ENCODE data around the gene MUC13. TPM values are rescaled to one million over a fixed set of nuclear protein-coding genes. Genes with fewer than 3 reads are reported as not detected.

Gene MUC13
- total RNA-seq, 1 donor from 2014 or later = not detected

DNA sequence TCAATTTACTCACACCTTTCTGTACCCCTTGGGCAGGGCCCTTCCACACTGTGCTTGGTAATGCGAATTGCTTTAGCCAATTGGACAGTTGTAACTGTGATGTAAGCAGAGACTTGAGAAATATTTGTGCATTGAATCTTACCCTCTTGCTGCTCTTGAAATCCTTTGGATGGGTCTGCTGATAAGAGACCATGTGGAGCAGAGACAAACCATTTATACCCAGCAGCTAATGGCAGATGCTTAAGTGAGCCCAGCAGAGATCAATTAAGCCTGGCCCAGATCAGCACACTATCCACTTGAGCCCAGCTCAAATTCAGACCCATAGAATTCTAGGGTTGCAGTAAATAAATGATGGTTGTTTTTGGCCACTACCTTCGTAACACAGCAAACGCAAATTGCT is 19.3 kb downstream of the MUC13 start:
- Histone ChIP-seq H2AFZ (replicated peaks) (no peak overlapping the region), H3K27ac (no peak overlapping the region), H3K9me3 (ENCODE audit: low read depth) (no peaks in the 10 kb centered on the region), H3K79me2 (ENCODE audit: low read depth) (no peaks in the 10 kb centered on the region), H3K4me2 (no peak overlapping the region), H3K4me1 (no peaks in the 10 kb centered on the region), H3K27me3 (no peaks in the 10 kb centered on the region), H4K20me1 (ENCODE audit: low read depth) (no peaks in the 10 kb centered on the region), H3K4me3 (no peak overlapping the region), H3K36me3 (no peaks in the 10 kb centered on the region), H3F3A (ENCODE audit: low read depth) (no peaks in the 10 kb centered on the region), H3K9ac (no peak overlapping the region)
- no peak overlapping the region for H3K4me3 Mint-ChIP-seq
- TF ChIP-seq EZH2 (IDR thresholded peaks at IDR 0.05) = no peak
- no peak for TF ChIP-seq EZH2phosphoT487 (IDR thresholded peaks at IDR 0.05)
- TF ChIP-seq, protein P1, sequence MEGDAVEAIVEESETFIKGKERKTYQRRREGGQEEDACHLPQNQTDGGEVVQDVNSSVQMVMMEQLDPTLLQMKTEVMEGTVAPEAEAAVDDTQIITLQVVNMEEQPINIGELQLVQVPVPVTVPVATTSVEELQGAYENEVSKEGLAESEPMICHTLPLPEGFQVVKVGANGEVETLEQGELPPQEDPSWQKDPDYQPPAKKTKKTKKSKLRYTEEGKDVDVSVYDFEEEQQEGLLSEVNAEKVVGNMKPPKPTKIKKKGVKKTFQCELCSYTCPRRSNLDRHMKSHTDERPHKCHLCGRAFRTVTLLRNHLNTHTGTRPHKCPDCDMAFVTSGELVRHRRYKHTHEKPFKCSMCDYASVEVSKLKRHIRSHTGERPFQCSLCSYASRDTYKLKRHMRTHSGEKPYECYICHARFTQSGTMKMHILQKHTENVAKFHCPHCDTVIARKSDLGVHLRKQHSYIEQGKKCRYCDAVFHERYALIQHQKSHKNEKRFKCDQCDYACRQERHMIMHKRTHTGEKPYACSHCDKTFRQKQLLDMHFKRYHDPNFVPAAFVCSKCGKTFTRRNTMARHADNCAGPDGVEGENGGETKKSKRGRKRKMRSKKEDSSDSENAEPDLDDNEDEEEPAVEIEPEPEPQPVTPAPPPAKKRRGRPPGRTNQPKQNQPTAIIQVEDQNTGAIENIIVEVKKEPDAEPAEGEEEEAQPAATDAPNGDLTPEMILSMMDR (IDR thresholded peaks at IDR 0.05) = no peak
- H3K36me3 Mint-ChIP-seq = no peaks in the 10 kb centered on the region
- no peak overlapping the region for H3K27ac Mint-ChIP-seq
- H3K4me1 Mint-ChIP-seq = peaks cover 6% of the 10 kb centered on the region
- no peak for DNase-seq (ENCODE audit: low spot score)
- no peaks in the 10 kb centered on the region for H3K9me3 Mint-ChIP-seq
- peaks cover 5% of the 10 kb centered on the region for H3K27me3 Mint-ChIP-seq (ENCODE audit: insufficient read depth, low read depth)

DNA sequence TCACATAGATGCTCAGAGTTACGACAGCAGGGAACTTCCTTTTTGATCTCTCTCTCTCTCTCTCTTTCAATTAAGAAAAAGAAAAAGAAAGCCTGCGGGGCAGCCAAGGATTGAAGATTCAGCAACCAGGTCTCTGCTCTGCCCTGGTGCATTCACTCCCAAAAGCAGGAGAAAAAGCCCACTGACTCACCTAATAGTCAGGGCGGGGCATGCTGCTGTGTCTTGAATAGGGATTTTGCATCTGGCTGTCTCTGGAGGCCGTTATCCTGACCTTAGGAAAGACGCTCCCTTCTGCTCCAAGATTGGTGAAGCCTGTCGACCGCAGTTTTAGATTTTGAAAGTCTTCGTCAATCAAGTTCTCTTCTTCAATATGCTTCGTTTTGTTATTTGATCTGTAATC is 26.6 kb downstream of the MUC13 start:
- H2AFZ ChIP-seq (replicated peaks) = no peak overlapping the region
- no peak for TF ChIP-seq EZH2 (IDR thresholded peaks at IDR 0.05)
- TF ChIP-seq EZH2phosphoT487 (IDR thresholded peaks at IDR 0.05) = no peak
- TF ChIP-seq, protein P1 (IDR thresholded peaks at IDR 0.05) = no peak
- H3K9ac ChIP-seq = no peak overlapping the region
- DNase-seq (ENCODE audit: low spot score) = peak; percentile 64
- no peaks in the 10 kb centered on the region for H3K36me3 ChIP-seq
- H3K4me1 ChIP-seq = peaks cover 12% of the 10 kb centered on the region
- H3K9me3 ChIP-seq (ENCODE audit: low read depth) = no peaks in the 10 kb centered on the region
- Mint-ChIP-seq H3K4me3 (no peak overlapping the region), H3K36me3 (no peaks in the 10 kb centered on the region), H3K4me1 (peaks cover 10% of the 10 kb centered on the region), H3K27ac (no peak overlapping the region), H3K9me3 (no peaks in the 10 kb centered on the region), H3K27me3 (ENCODE audit: insufficient read depth, low read depth) (peaks cover 2% of the 10 kb centered on the region)
- H3K27ac ChIP-seq = no peak overlapping the region
- no peak overlapping the region for H3K4me3 ChIP-seq
- peaks cover 27% of the 10 kb centered on the region for H3F3A ChIP-seq (ENCODE audit: low read depth)
- peak overlapping the region; percentile 58 for H3K4me2 ChIP-seq
- H3K27me3 ChIP-seq = no peaks in the 10 kb centered on the region
- H3K79me2 ChIP-seq (ENCODE audit: low read depth) = no peaks in the 10 kb centered on the region
- H4K20me1 ChIP-seq (ENCODE audit: low read depth) = no peaks in the 10 kb centered on the region

DNA sequence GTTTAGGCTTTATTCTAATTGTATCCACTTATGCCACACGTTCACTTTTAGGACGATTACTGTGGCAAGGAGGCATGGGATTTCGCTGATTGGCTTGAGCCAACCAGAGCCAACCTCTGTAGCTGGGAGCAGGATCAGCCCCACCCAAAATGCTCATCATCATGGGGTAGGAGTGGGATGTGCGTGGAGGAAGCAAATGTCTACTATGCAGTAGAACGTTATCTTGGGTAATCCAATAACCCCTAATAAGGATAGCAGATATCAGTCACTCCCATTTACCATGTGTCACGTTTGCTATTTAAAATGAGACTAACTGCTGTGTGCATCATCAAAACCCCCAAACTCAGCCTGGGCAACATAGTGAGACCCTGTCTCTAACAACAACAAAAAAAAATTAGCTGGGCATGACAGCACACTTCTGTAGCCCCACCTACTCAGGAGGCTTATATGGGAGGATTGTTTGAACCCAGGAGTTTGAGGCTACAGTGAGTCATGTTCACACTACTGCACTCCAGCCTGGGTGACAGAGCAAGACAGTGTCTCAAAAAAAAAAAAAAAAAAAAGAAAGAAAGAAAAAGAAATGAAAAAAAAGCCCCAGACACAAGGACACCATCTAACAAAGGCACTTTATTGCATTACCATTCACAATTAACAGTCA is 29.6 kb downstream of the MUC13 start:
- no peak for DNase-seq (ENCODE audit: low spot score)
- H3K4me3 Mint-ChIP-seq = no peak overlapping the region
- H3K79me2 ChIP-seq (ENCODE audit: low read depth) = no peaks in the 10 kb centered on the region
- H3K36me3 ChIP-seq = no peaks in the 10 kb centered on the region
- H3K9me3 Mint-ChIP-seq = no peaks in the 10 kb centered on the region
- H2AFZ ChIP-seq (replicated peaks) = no peak overlapping the region
- no peaks in the 10 kb centered on the region for H3K27me3 ChIP-seq
- H3F3A ChIP-seq (ENCODE audit: low read depth) = peaks cover 27% of the 10 kb centered on the region
- H3K4me2 ChIP-seq = no peak overlapping the region
- peaks cover 12% of the 10 kb centered on the region for H3K4me1 ChIP-seq
- no peak overlapping the region for H3K9ac ChIP-seq
- peaks cover 2% of the 10 kb centered on the region for H3K27me3 Mint-ChIP-seq (ENCODE audit: insufficient read depth, low read depth)
- H3K4me1 Mint-ChIP-seq = peaks cover 10% of the 10 kb centered on the region
- H3K9me3 ChIP-seq (ENCODE audit: low read depth) = no peaks in the 10 kb centered on the region
- H4K20me1 ChIP-seq (ENCODE audit: low read depth) = no peaks in the 10 kb centered on the region
- no peak for TF ChIP-seq EZH2phosphoT487 (IDR thresholded peaks at IDR 0.05)
- no peak for TF ChIP-seq EZH2 (IDR thresholded peaks at IDR 0.05)
- TF ChIP-seq, protein P1 (IDR thresholded peaks at IDR 0.05) = no peak
- H3K27ac ChIP-seq = no peak overlapping the region
- H3K27ac Mint-ChIP-seq = no peak overlapping the region
- no peak overlapping the region for H3K4me3 ChIP-seq
- H3K36me3 Mint-ChIP-seq = no peaks in the 10 kb centered on the region

Data from neural progenitor cell (in vitro differentiated cells).